Activated CD4-positive, alpha-beta T cell treated with anti-CD3 and anti-CD28 coated beads for 4 hours (primary cell): ENCODE results near the gene FARSA.
"Not testable (repeated sequence)": the region's sequence is repeated elsewhere in the genome, so short reads cannot be mapped to it uniquely, and the experiment has no call there.

Source experiments
- DNase-seq, 2 donors: peaks; one replicate each; pipeline ENCODE4 v3.0.0-alpha.2; 2020

The FARSA gene

GRCh38 chr19:12937093-12937926 is 3.8 kb upstream of the FARSA start:
- DNase-seq, result no peak

GRCh38 chr19:12936582-12936981 is 3.1 kb upstream of the FARSA start:
- DNase-seq, result no peak

GRCh38 chr19:12935071-12935470 is 1.6 kb upstream of the FARSA start:
- no peak for DNase-seq

GRCh38 chr19:12932392-12933286 is 872 bp downstream of the FARSA start:
- no peak for DNase-seq

GRCh38 chr19:12930002-12930645 is 3.4 kb downstream of the FARSA start:
- DNase-seq, result no peak

GRCh38 chr19:12924621-12925310 is 8.7 kb downstream of the FARSA start:
- DNase-seq, result no peak

GRCh38 chr19:12922959-12923358 is 10.6 kb downstream of the FARSA start:
- no peak for DNase-seq

GRCh38 chr19:12921047-12921446 is 12.5 kb downstream of the FARSA start:
- no peak for DNase-seq

- DNase-seq, result no peak
Observed at GRCh38 chr19:12918253-12918652, 15.3 kb downstream of the FARSA start.

GRCh38 chr19:12915860-12916259 is 17.7 kb downstream of the FARSA start:
- not testable (repeated sequence) for DNase-seq

GRCh38 chr19:12913851-12914690 is 19.4 kb downstream of the FARSA start:
- peak; percentile 42 to 43 for DNase-seq

- DNase-seq, result no peak
Observed at GRCh38 chr19:12913011-12913561, 20.4 kb downstream of the FARSA start.

GRCh38 chr19:12912571-12912970 is 20.9 kb downstream of the FARSA start:
- no peak for DNase-seq

GRCh38 chr19:12907166-12907565 is 26.3 kb downstream of the FARSA start:
- DNase-seq, result no peak

GRCh38 chr19:12899891-12900518 is 33.5 kb downstream of the FARSA start:
- no peak for DNase-seq

GRCh38 chr19:12896460-12896859 is 37.1 kb downstream of the FARSA start:
- DNase-seq, result no peak

GRCh38 chr19:12893582-12893981 is 39.9 kb downstream of the FARSA start:
- DNase-seq, result no peak

GRCh38 chr19:12891553-12892021 is 41.9 kb downstream of the FARSA start:
- no peak for DNase-seq

- peak; percentile 95 to 97 for DNase-seq
Observed at GRCh38 chr19:12890787-12891552, 42.5 kb downstream of the FARSA start, which contains the start of gene GCDH. Gene GCDH (plus strand): TSS chr19:12891160. CDS start chr19:12891305, 145 bp downstream.

- not testable (repeated sequence) for DNase-seq
Observed at GRCh38 chr19:12890299-12890786, 43.2 kb downstream of the FARSA start.
